NCI-H1417 treated with DMSO at 0.1 percent for 48 hours (cell line): Measurements from ENCODE around the gene TSHZ2.

ENCODE experiments used
- DNase-seq: peaks from one replicate; lab custom pipeline; 2025; lab: John Stamatoyannopoulos, UW

The TSHZ2 gene

GRCh38 chr20:53247468-53248103 lies 275.4 kb downstream of the TSHZ2 start:
- DNase-seq = no peak

DNA sequence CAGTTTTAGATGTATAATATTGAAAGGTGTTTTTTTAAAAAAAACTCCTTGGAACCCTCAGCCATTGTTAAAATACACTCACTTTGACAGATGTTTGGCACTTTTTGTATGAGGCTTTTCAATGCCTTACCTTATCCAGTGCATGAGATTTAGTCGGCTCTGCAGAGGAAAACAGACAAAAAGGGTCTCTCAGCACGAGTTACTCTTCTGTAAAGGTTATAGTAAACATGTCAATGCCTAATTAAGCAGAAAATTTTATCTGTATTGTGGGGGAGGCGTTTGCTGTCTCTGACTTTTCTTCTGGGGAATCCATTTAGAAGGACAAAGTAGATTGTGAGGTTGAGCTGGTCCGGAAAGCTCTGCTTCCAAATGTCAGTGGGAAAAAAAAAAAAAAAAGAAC lies 278.3 kb downstream of the TSHZ2 start:
- no peak for DNase-seq

GRCh38 chr20:53252002-53252401 lies 279.8 kb downstream of the TSHZ2 start:
- DNase-seq = no peak

- DNase-seq = no peak
Observed at GRCh38 chr20:53253668-53254067, 281.5 kb downstream of the TSHZ2 start.

DNA sequence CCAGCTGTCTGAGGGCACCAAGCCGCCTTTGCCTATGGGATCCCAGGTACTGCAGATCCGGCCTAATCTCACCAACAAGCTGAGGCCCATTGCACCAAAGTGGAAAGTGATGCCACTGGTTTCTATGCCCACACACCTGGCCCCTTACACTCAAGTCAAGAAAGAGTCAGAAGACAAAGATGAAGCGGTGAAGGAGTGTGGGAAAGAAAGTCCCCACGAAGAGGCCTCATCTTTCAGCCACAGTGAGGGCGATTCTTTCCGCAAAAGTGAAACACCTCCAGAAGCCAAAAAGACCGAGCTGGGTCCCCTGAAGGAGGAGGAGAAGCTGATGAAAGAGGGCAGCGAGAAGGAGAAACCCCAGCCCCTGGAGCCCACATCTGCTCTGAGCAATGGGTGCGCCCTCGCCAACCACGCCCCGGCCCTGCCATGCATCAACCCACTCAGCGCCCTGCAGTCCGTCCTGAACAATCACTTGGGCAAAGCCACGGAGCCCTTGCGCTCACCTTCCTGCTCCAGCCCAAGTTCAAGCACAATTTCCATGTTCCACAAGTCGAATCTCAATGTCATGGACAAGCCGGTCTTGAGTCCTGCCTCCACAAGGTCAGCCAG lies 283.0 kb downstream of the TSHZ2 start:
- no peak for DNase-seq

GRCh38 chr20:53258741-53259140 lies 286.6 kb downstream of the TSHZ2 start:
- no peak for DNase-seq

DNA sequence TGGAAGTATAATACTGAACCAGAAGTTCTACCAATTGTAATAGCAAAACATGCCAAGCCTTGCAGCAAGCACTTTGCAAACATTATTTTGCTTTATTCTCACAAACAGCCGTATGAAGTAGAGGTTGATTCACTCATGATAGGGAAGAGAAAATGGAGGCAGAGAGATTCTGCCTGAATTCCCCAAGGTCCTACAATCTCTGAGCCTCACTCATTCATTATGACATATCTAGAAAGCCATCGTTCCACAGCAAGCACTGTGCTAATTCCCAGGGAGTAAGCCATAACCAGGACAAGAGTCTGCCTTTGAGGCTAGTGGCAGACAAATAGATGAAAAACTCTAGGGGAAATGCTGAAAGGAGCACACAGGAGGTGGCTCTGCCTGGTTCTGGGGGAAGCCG lies 288.0 kb downstream of the TSHZ2 start:
- no peak for DNase-seq

DNA sequence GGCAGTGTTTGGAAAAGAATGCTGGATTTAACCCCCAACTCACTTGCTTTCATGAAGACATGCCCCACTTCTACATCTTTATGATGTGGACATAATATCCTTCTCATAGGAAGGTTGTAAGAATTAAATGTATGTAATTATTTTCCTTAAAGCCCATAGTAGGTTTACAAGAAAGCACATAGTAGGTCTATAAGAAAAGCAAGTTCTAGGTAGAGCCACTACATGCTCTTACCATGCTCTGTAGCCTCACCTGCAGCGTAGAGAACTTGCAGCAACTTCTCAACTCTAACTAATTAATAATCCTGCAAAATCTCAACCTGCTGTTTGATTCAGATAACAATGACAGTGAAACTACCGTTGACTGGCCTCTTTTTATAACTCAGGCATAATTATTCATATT lies 288.4 kb downstream of the TSHZ2 start:
- no peak for DNase-seq

GRCh38 chr20:53262365-53262764 lies 290.2 kb downstream of the TSHZ2 start:
- DNase-seq = no peak

DNA sequence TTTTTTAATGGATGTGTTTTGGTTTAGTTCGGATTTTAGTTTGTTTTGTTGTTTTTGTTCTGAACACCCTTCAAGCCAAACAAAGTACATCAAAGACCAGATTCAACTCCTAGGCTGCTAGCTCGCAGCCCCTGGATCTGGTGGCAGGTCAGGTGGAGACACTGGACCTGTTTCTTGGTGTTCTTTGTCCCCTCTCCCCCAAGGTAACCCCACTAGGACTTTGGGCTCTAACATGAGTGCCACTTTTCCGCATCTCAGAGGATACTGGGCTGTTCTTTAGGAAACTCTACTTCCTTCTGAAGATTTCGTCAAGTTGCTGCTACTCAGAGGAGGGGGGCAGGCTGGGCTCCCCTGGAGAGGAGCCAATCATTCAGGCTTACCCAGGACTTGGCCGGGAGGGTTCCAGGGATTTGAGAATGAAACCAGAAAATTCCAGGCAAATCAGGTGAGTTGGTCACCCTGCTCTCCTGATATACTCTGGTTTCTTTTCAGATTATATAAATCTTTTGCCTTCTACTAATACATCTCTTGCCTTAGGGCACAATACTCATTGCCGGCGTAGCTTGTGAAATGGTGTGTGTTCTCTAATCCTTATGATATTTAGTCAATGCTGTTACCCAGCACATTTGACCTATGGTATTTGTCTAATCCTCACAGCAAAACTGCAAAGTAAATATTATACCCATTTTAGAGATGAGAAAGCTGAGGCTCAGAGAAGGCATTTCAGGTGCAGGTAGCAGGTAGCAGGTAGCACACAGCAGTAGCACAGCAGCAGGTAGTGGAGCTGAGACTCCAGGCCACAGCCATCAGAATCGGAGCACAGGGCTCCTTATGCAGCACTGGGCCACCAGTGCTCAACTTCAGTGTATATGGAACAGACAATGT lies 291.6 kb downstream of the TSHZ2 start:
- DNase-seq = no peak

- no peak for DNase-seq
Observed at GRCh38 chr20:53264604-53265003, 292.4 kb downstream of the TSHZ2 start.

DNA sequence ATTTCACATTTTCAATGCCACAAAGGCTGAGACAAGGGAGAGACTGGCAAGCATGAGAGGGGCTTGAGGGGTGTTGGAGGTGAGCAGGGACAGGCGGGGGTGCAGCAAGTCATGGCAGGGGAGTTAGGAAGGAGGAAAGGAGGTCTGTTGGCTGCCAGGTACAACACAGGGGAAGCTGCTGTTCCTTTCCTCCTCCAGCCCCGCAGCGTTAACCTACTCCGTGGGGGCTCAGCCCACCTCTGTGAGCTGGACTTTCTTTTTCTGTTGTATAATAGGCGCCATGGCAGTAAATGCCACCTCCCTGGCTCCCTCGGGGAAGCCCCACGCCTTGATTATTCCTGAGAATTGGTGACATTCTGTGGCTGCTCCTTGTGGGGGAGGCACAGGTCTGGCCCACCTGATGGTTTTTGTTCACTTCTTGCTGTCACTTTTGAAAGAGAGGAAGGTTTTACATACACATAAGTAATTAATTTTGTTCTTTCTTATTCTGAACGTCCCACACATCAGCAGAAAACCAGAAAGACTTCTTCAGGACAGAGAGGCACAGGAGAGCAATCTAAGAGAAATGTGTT lies 293.2 kb downstream of the TSHZ2 start:
- no peak for DNase-seq

DNA sequence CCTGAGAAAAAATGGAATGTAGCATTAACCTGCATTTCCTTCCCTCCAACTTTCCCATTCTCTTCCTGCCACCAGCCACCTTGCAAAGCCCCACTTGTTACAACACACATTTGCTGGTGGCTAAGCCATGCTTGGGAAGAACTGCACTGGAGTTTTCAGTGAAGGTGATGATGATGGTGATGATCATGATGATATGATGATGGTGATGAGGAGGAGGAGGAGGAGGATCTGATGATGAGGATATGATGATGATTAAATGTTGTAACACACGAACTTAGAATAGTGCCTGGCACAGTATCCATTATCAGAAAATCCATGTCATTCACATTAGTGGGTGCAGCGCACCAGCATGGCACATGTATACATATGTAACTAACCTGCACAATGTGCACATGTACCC lies 297.2 kb downstream of the TSHZ2 start:
- DNase-seq = no peak

DNA sequence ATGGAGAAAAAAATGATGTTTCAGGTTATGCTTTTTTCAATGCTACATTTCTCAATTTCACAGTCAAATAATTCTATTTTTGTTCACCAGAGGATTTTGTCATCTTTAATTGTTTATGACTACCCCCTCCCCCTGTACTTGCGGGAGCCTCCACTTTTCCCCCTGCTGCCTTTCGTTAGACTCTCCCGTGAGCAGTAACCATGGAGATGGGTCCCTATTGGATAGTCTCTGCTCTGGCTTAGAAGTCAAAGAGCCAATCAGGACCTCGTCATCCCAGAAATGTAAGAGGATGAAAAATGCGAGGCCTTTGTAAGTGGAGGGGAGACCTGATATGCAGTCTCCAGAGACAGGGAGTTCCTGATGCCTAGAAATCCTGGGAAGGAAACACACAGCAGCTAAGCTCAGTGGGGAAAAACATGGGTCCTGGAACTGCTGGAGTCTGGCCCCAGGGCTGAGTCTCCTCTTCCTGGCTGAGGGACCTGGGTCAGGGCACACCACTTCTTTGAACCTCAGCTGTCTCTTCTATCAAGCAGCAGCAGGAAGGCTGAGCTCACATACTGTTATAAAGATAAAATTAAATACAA lies 298.7 kb downstream of the TSHZ2 start:
- DNase-seq = no peak

DNA sequence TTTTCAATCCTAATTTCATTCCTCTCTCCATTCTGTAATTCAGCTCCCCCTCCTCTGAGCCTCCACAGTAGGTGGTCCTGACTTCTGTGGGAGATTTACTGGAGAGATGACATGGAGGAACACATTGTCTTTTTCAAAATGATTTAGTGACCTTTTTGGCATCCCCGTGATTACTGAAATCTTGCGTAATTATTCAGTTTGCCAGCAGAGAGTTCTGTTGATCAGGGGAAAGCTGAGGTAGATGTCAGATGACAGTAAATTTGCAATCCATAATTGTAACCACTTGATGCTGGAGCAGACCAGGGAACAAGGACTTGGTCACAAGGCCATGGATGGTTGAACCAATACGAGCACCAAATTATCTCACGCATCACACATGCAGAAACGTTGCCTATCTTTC lies 302.2 kb downstream of the TSHZ2 start:
- DNase-seq = no peak

- DNase-seq = no peak
Observed at GRCh38 chr20:53274807-53275206, 302.6 kb downstream of the TSHZ2 start.

DNA sequence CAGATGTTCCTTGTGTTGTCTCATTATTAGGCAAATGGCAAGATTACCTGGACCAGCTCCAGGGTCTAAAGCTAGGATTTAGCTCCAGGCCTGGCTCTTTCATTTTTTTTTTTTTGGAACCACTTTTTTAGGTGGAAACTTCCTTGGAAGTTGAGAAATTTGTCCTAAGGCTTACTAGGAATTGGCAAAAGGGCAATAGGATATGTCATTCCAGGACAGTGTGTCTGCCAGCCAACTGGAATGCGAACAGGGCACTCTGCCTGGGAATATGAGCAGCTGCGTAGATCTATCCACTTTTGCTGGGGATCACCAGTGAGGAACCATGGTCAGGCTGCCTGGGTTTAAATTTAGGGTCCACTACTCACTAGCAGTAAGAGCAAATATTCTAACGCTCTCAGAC lies 304.0 kb downstream of the TSHZ2 start:
- DNase-seq = no peak

GRCh38 chr20:53278555-53278954 lies 306.4 kb downstream of the TSHZ2 start:
- DNase-seq = no peak

GRCh38 chr20:53279735-53280134 lies 307.6 kb downstream of the TSHZ2 start:
- no peak for DNase-seq

GRCh38 chr20:53281557-53282117 lies 309.5 kb downstream of the TSHZ2 start:
- DNase-seq = no peak

- no peak for DNase-seq
Observed at GRCh38 chr20:53282217-53282955, 310.2 kb downstream of the TSHZ2 start.
